NCI-H2029 (cell line): ENCODE results near the gene CAPG.
"Not testable (repeated sequence)": the region's sequence is repeated elsewhere in the genome, so short reads cannot be mapped to it uniquely, and the experiment has no call there.

Source experiments
- DNase-seq: peaks from one replicate; lab custom pipeline; 2025; lab: John Stamatoyannopoulos, UW

Gene CAPG

GRCh38 chr2:85396531-85397470, 13.4 kb downstream of the CAPG start:
- no peak for DNase-seq

DNA sequence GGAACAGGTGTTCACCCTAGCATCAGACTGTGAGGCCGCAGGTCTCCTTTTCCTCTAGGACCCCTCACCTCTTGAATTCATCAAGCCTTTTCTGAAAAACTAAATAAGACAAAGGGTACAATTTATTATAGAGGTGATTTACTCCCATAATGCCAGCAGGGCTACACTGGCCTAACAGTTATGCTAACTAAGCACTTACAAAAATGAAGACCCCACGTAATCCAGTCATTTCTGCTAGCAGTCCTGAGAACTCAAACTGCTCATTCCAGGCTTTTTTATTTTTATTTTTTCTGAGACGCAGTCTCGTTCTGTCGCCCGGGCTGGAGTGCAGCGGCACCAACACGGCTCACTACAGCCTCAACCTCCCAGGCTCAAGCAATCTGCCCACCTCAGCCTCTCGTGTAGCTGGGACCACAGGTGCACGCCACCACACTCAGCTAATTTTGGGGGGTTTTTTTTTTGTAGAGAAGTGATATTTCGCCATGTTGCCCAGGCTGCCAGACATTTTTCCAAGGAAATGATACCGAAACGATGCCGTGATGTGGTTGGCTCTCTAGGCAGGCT, 14.2 kb downstream of the CAPG start:
- no peak for DNase-seq

DNA sequence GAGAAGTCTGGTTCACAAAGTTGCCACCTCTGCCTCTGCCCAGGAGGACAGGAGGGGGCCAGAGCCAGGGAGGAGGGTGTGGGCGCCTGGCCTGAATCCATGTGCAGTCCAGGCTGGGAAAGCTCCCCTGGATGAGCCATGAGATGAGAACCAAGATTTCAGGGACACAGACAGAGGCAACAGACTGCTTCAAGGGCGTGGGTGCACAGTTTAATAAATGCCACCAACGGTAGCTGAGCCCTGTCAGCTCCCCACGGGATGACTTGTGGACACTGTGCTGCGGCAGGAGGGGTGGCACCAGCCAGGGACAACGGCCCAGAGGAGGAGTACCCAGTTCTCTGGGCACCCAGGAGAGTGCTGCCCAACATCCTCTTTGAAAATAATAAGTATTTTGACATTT, 15.2 kb downstream of the CAPG start:
- no peak for DNase-seq

- DNase-seq = peak; percentile 56
Observed at GRCh38 chr2:85394261-85394681, 15.9 kb downstream of the CAPG start.

DNA sequence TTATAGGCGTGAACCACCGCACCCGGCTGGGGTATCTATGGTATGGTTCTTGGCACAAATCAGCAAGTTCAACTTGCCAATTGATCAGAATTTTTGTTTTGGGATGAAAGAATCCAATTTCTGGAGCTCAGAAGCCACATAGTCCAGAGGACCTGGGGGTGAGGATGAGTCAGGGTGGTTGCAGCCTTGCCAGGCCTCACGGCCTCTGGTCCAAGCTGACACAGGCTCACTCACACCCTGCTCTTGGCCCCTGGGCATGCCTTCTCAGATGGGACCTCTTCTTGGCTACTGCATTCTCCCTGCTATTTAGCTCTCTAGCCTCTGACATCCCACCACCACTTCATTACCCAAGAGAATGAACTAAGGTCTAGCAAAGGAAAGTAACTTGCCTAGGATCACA, 16.3 kb downstream of the CAPG start:
- DNase-seq = no peak

DNA sequence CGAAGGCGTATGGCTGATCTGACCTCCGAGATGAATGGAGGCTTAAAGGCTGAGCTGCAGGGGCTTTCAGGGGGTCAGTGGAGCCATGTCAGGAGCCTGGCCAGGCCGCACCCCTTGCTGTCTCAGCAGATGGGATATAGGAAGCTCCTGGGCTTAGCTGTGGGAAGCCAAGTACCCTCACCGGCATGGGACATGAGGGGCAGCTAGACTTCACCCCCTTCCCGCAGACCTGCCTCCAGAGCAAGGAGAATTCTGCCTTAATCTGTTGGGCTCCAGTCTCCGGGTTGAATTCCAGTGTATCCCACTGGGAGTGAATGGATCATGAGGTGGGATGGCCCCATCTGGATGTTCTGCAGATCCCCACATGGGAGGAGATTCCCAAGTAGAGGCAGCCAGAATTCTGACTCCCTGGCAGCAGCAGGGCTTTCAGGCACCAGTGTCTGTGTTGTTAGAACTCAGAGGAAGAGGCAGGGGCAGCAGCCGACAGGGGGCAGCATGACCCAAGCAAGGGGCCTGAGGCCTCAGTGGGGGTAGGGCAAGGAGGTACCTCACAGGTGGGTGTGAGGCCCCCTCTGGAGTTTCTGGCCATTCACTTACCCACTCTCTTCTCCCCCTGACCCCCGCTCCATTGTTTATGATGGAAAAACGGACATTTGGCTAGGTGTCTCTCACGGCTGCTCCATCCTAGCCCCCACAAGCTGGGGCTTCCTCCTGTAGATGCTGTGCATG, 19.1 kb downstream of the CAPG start:
- DNase-seq = no peak

- DNase-seq = no peak
Observed at GRCh38 chr2:85388878-85389538, 21.2 kb downstream of the CAPG start.

- no peak for DNase-seq
Observed at GRCh38 chr2:85387754-85388153, 22.4 kb downstream of the CAPG start.

DNA sequence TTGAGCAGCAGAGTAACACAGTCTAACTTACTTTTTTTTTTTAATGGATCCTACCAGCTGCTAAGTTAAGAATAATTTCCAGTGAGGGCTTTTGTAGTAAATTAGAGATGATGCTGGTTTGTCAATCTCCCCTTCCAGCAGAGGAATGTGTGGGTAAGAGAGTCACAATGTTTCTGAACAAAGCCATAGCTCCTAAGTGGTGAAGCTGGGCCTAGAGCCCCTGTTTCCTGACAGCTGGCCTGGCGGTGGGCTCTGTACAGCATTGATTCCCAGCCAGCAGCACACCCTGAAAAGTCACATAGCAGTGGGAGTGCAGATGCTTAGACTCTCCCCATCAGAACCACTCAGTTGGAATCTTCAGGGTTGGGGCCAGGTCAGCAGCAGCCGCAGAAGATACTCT, 24.4 kb downstream of the CAPG start:
- DNase-seq = no peak

GRCh38 chr2:85383850-85384249, 26.3 kb downstream of the CAPG start:
- no peak for DNase-seq

- not testable (repeated sequence) for DNase-seq
Observed at GRCh38 chr2:85383151-85383550, 27.0 kb downstream of the CAPG start.

DNA sequence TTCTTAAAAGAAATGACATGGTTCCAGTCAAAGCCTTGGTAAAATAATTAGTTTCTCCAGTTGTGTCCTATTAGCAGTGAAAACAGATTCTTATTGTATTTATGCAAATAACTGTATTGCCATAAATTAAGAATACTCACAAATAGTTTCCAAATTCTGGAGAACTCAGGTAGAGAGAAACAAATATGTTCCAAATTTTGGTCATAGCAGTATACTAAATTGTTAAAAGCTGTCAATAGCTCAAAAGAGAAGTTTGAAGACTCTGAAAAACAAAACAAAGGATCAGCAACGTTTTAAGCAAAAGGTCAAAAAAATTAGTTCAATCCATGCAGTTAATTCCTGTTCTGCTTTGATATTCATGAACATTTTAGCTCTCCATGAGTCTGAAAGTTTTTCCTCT, 30.1 kb downstream of the CAPG start:
- DNase-seq = no peak

GRCh38 chr2:85378257-85378656, 31.9 kb downstream of the CAPG start:
- DNase-seq = no peak

DNA sequence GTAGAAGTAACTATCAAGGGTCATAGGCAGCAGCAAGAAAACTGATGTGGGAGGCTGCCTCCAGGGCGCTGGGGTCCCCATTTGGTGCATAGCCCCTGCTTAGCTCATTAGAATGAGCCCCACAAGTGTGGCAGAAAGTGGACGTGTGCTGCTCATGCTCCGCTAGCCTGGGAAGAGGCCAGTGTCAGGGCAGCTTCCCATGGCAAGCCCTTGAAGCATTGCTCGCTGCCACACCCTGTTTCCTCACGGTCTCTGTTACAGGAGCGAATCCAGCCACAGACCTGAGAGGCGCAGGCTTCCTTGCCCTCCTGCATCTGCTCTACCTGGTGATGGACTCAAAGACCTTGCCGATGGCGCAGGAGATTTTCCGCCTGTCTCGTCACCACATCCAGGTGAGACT, 33.1 kb downstream of the CAPG start:
- no peak for DNase-seq

- no peak for DNase-seq
Observed at GRCh38 chr2:85376291-85377065, 33.7 kb downstream of the CAPG start.

DNA sequence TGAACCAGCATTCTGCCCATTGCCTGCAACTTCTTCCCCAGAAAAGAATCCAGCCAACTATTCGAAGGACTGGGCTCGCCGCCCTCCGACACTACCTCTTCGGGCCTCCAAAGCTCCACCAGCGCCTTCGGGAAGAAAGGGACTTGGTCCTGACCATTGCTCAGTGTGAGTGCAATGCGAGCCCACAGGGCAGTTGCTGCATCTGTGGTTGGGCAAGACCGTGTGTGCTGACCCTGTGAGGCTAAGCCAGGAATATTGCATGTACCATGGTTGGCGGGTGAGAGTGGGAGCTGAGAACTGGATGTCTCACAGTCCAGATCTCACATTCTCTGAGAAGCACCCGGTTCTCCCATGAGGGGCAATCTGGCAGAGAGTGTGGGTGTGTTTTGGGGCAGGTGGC, 39.1 kb downstream of the CAPG start:
- DNase-seq = no peak

GRCh38 chr2:85369500-85369899, 40.7 kb downstream of the CAPG start:
- DNase-seq = peak; percentile 62

GRCh38 chr2:85368921-85369320, 41.2 kb downstream of the CAPG start:
- DNase-seq = no peak

DNA sequence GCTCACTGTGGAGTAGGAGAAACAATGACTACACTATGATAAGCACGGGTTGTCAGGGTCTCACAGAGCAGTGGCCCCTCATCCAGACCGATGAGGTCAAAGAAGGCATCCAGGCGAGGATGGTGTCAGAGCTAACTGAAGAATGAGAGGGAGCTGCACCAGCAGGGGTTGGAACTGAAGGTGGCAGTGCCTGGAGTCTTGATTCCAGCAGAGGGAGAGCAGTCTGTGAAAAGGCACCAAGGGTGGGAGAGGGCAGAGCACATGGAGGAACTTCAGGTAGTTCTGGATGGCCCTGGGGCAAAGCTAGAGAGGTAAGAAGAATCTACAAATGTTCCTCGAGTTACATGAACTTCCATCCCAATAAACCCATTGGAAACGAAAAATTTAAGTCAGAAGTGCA, 43.0 kb downstream of the CAPG start:
- no peak for DNase-seq

- DNase-seq = not testable (repeated sequence)
Observed at GRCh38 chr2:85362653-85363387, 47.3 kb downstream of the CAPG start.

GRCh38 chr2:85357736-85358135, 52.4 kb downstream of the CAPG start:
- no peak for DNase-seq
